ENCODE measurements around the gene HIF3A. TPM values are rescaled to one million over a fixed set of nuclear protein-coding genes. Genes with fewer than 3 reads are reported as not detected.

The HIF3A gene
- total RNA-seq (2022; extraction: Qiagen RNA extraction), result 0.06 TPM in 1 of 5 replicates, not detected in the others

DNA sequence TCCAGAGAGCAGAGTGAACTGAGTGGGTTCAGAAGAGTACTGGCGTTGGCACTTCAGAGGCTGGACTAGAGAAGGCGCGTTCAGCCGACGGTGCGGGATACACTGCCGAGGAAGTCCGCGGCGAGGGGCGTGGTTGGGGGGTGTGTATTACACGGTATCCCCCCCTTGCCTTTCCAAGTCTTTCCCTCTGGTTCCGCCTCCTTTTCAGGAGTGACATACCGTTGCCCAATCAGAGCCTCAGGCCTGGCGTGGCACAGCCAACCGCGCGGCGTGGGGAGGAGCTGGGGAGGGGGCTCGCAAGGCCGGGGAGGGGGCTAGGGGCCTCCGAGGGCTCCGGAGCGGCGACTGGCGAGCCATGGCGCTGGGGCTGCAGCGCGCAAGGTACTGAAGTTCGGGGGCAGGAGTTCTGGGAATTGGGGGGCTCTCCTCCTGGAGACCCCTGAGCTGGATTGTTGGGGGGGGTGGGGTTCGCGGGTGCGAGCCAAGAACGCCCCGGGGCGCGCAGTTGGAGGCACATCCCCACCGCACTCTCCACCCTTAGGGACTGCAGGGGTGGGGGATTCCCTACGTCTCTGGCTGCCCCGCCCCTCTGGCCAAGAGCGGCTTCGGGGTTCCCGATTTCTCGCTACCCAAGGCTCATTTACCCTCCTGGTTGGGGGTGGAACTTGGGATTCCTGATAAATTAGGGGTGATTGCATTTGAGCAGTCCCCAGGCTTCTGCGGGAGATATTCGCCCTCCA lies at the start of gene HIF3A:
HIF3A (plus strand) TSS at position 321 of the 740 bp plus-strand sequence; CDS start at position 356, 35 bp downstream.

DNA sequence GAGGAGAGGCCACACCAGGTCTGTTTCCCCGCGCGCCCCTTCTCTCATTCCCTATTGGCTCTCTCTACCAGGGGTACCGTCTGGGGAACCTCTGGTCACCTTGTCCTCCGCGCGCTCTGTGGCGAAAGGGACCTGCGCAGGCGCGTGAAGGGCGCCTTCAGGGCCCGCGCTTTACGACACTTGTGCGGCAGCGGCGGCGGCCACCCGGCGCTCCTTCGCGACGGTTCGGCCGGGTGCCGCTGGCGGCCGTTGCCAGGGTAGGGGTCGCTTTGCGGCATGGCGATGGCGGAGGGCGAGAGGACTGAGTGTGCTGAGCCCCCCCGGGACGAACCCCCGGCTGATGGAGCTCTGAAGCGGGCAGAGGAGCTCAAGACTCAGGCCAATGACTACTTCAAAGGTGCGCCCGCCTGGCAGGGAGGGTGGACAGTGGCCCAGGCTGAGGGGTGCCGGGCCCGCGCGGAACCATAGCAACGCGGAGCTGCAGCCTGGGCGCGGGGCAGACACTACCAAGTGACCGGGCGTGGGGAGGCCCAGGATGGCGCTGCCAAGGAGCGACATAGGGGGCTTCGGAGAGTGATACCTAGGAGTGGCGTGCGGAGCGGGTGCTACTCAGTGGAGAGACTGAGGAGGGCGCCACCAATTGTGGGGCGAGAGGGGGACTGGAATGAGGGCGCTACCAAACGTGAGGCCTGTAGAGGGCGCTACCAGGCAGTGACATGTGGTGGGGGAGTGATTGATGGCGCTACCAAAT lies 50.2 kb downstream of the HIF3A start, which contains the start of gene PPP5C:
PPP5C (plus strand) TSS at position 267 of the 751 bp plus-strand sequence; CDS start at position 277, 10 bp downstream.

Other genes with a start within 250 kb of the HIF3A start
- 0.20 to 0.45 TPM (median 0.31 TPM) in 5 replicates for gene IGFL3, start 172.4 kb upstream of the HIF3A start, total RNA-seq (2022; extraction: Qiagen RNA extraction)
- 0.32 to 1.3 TPM (median 0.74 TPM) in 5 replicates for gene IGFL2, start 148.8 kb upstream of the HIF3A start, total RNA-seq (2022; extraction: Qiagen RNA extraction)
- gene IGFL1, start 67.3 kb upstream of the HIF3A start, total RNA-seq (2022; extraction: Qiagen RNA extraction), result 1.9 to 3.2 TPM (median 2.5 TPM) in 5 replicates
- gene PPP5C, start 50.0 kb downstream of the HIF3A start, total RNA-seq (2022; extraction: Qiagen RNA extraction), result 79.3 to 95.2 TPM (median 85.4 TPM) in 5 replicates
- gene CCDC8, start 116.5 kb downstream of the HIF3A start, total RNA-seq (2022; extraction: Qiagen RNA extraction), result 0.02 TPM in 1 of 5 replicates, not detected in the others
- gene PNMA8C, start 131.9 kb downstream of the HIF3A start, total RNA-seq (2022; extraction: Qiagen RNA extraction), result not detected in 5 replicates
- gene PNMA8A, start 174.5 kb downstream of the HIF3A start, total RNA-seq (2022; extraction: Qiagen RNA extraction), result 9.6 to 11.5 TPM (median 10.9 TPM) in 5 replicates
- gene PNMA8B, start 198.8 kb downstream of the HIF3A start, total RNA-seq (2022; extraction: Qiagen RNA extraction), result not detected in 5 replicates

Measured in A549 treated with CORT108297 at 1 μM for 4 hours (cell line).